NCI-H1417 (cell line): ENCODE data around the gene CLMN.

ENCODE experiments used
- DNase-seq, 3 experiments: peaks; one replicate each; lab custom pipeline; 2025; lab: John Stamatoyannopoulos, UW

The CLMN gene

DNA sequence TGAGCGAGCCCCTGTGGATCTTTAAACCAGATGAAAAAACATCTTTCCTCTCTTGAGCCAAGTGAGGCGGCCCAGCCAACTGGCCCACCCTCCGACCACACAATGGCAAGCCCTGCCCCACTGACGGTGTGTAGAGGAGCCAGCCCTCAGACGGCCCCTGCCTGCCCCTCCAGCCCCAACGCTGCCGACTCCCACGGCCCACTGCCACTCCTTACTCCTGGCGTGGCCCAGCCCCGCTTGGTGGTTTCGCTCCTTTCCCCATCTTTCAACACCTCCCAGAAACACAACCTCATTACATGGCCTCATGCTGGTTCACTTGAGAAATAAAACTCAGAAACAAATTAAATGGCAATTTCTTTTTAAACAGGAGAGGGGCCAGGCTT lies 81.8 kb downstream of the CLMN start:
- no peak for DNase-seq

DNA sequence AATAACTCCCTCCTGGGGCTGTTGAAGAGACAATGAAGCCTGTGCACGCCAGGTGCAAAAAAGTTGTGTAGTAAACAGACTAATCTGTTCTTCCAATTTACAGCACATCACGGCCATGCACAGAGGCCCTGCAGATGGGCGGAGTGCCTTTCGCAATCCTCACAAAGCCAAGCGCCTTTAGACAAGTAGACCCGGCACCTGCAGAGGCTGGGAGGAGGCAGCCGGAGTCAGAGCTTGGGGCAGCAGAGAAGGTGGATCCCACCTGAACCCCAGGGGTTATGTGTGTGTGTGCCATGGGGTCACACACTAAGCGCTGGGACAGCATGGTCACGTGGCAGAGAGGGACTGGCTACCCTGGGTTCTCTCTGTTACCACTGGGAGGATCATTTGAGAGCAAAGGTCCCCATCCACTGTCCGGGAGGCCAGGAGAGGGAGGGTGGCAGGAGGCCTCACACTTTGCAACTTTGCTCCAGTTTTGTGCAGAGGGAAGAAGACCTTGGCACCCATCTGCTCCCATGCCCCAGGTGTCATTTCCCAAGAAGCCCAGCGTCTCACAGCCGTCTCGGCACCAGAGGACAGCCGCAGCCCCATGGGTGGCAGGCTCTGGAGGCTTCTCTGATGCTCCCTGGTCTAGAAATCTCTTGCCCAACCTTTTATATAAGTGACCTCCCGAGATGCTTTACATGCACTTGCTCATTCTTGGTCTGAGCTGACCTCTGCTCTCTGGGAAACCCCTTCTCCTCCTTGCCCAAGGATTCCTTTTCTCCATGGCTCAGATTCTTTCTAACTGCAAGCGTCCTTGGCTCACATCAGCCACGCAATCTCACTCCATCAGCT lies 82.4 kb downstream of the CLMN start:
- DNase-seq = no peak

DNA sequence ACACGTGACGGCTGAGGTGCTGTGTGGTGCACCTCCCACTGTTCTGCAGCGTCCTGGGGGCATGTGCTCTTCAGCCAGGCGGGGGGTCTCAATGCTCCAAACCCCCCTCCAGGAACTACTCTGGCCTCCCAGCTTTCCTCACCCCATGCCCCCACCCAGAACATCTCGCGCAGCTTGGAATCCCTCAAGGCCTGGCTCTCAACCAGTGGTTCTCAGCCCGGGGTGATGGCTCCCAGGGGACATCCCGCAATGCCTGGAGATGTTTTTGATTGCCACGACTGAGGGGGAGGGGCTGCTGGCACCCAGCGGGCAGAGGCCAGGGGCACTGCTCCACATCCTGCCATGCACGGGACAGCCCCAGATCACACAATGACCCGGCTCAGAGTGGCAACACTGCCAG lies 83.5 kb downstream of the CLMN start:
- DNase-seq = no peak

DNA sequence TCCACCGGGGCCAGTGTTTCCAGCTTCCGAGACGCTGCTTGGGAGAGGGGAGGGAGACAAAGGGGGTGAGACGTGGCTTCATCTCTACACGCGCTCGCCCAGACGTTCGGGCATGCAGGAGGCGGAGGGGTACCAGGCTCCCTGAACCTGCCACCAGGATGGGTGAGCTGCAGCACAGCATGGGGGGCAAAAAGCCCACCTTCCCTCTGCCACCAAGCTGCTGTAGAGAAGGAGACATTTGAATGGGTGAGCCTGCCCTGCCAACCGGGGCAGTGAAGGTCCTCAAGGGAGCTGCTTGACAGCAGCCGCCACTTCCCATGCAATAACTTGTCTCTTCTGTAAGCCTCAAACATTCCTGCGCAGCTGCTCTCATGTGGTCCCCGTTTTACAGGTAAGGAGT lies 83.9 kb downstream of the CLMN start:
- no peak for DNase-seq

DNA sequence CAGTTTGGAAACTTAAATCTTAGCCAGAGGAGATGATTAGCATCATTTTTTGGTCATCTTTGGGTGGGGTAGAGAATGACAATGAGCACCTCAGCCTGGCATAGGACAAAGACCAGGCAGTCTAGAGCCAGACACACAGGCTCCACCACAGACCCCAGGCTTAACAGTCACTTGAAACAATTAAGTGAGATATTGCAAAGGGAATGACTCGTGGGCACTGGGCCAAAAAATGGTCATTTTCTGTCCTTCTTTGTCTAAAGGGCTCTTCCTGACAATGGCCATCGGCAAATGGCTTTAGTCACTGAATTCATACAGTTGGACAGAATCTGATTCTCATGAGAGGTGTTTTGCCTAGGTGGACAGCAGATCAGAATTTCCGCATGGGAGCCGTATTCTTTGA lies 84.4 kb downstream of the CLMN start:
- DNase-seq = no peak

DNA sequence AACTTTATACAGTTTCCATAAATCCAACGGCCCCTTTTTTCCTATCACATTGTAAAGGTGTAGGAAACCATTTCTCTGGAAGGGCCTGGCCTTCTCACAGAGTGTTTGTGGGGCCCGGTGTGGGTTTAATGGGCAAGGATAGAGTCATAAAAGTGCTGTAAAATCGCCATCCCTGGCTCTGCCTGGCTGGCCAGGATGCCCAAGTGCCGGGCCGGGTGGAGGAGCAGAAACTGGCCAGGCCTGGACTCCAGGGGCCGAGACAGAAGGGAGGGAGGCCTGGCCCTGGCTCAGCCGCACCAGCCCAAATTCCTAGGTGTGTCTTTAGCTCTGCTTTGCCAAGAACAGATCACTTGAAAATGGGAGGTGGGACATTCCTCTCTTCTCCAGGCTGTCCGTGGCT lies 85.3 kb downstream of the CLMN start:
- DNase-seq = no peak

DNA sequence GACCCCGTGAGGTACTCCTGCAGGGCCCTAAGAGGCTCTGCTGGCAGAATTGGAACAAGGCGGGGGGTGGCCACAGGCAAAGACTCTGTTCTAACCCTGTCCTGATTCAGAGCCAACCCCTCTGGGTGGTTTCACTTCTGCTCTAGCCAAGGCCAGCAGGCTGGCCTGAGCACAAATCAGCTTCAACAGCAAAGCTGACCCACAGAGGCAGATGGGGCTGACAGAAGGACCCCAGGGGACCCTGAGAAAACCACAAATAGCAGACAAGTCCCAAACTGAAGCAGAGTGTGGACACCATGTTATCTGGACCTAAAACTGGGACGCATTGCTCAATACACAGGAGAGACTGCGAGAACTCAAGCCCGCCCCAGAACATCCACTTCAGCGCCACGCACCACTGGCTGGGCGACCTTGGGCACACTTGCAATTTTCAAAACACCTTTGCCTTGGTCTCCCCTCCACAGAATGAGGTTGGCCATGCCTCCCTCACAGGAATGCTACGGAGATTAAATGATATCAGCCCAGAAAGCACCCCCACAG lies 85.9 kb downstream of the CLMN start:
- no peak for DNase-seq

DNA sequence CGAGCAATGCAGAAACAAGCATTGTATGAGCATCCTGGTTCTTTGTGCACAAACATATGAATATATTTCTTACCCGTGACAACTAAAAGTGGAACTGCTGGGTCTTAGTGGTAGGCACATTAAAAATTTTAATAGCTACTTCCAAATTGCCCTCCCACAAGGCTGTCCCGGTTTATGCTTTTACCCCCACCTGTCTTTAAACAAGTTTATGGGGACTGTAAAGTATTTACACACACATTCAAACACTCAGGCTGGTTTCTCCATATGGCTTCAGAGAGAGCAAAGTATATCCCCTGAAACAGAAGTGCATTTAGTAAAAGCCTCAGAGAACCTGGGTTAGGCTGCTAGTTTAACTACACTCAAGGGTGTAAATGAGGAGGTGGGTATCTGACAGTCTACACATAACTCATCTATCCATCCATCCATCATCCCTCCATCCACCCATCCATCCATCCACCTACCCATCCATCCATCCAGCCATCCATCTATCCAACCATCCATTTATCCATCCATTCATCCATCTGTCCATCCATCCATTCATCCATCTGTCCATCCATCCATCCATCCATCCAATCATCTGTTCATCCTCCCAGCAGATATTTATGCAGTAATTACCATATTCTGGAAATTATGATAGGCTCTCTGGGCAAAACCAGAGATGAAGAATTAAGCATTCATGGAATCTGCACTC lies 86.7 kb downstream of the CLMN start:
- DNase-seq = no peak

DNA sequence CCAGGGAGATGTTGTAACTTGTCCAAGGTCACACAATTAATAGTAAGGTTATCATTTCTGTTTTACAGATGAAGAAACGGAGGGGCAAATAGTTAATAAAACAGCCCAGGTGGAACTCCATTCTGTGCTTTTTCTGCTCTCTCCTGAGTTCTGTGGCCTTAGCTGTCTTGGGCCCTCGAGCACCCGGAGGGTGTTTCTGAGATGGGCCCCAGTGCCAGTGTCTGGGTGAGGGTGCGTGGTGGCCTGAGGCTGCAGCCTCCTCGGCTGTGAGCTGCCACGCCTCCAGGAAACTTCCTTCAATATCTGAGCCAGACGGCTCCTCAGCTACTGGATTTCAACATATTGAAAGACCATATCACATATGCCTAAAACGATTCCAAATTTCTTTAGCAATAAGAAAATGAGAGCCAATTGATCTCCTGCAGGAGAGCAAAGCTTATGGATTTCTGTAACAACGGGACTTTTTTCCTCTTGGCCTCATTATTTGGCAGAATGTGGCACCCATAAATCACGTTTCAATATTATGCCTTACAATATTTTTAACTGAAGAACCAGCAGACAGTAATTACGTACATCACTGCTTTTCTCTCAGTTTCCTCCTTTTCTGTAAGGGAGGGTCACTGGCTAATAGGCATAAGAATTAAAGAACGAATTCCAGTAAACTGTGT lies 87.6 kb downstream of the CLMN start:
- no peak for DNase-seq

DNA sequence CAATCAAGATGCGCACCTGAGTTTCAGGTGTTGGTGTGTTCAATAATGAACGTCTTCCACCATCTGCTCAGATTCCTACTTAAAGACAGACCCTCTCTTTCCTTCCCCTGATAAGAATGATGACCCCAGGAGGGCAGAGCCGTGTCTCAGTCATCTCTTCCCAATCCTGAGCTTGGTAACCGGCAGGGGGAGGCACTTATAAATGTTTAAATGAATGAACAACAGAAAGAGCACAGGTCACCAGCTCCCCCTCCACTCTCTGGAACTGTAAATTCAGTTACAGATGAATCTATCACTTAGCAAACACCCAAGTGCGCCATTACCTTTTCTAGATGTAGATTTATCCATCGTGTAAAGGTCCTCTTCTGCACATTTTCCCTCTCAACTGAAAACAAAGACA lies 90.0 kb downstream of the CLMN start:
- no peak for DNase-seq

DNA sequence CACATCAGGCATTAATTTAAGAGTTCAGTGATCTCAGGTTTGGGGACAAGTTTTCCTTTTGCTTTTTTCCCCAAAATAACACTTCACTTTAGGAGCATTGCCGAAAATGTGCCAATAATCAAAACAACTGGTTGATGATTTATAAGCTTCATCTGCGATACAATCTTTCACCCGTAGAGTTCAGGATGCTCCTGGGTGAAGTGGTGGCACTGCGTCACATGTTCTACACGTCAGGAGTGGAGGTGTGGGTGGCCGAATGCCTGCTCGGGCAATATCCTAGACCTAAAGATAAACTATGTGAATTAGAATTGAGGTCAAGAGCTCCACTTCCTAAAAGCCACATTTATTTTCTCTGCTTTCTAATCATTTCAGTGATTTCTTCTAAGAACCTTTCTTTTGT lies 91.5 kb downstream of the CLMN start:
- no peak for DNase-seq

DNA sequence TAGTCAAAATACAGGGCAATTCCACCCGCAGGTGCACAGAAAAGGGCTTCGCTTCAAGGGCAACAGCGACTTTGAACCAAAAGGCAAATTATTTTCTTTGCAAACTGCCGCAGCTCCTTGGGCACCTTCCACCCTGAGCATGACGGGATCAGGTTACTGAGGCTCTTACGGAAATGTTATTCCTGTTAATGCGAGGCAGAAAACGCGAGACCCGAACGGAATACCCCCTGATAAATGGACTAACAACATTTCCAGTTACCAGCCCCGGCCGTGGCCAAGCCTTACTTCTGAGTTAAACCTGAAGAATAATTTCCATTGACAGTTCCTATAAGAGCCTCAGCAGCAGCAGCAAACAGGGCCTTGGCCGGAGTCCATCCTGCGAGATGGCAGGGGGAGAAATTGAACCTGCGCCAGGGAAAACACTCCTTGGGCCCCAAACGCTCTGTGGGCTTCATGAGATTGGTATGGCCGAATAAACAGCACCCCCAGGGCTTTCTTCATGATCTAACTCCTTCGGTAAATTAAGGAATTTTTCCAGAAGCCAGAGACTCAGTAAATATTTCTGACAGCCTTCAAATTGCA lies 92.3 kb downstream of the CLMN start:
- DNase-seq = peak in 1 of 3 experiments; percentile 52

DNA sequence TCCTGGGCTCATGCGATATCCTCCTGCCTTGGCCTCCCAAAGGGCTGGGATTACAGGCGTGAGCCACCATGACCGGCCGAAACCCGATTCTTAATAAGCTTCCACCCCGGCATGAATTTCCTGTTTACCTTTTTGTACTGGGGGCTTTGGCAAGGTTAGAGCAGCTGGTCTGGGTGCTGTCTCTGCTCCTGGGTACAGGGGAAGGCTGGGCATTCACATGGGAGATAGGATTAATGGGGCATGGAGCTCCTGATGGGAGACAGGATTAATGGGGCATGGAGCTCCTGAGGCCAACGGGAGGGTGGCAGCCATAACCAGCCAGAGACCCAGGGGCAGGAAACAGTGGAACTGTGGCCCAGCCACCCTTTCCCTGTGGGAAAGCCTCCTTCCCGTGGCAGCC lies 92.9 kb downstream of the CLMN start:
- DNase-seq = peak in 1 of 3 experiments; percentile 52

DNA sequence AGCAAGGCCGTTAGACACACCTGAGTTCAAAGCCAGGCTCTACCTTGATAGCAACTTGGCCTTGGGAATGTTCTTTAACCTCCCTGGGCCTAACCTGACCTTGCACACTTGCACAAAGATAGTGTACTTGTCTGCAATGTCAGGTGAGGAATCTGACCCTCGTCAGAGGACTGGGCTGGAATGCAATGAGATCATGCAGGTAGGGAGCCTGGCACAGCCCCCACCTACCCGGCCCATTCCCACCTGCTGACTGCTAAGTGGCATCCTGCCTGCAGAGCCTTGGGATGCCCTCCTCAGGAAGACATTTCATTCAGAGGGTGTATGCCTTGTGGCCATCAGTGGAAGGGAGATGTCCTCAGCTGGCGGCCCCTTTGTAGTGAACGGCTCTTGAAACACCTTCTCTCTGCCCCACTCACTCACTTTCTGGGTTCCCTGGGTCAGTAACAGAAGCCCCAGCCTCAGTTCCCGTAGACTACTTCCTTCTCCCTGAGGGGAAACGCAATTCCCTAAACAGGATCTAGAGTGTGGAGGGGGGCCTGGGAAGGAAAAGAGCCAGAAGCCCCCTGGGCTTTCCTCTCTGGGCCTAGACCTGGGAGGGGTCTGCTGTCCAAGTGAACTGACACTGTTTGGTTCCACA lies 94.3 kb downstream of the CLMN start:
- DNase-seq = no peak

DNA sequence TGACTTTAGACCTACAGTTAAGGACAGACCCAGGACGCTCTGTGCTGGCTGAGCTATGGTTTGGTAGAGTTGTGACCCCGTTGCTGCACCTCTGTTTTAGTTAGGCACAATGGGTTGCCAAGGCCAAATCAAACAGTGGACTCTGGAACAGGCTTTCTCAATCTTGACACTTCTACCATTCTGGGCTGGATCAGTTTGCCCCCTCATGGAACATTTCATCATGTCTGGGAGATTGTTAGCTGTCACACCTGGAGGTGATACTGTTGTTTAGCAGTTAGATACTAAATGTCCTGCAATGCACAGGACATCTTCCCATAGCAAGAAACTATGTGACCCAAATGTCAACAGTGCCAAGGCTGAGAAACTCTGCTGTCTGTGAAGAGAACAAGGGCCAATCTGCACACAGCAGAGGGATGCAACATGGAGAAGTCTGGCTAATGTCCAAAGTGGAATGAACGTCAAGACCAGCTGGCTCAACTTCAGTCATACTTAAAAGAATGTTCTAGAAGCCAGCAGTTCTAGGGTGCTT lies 96.8 kb downstream of the CLMN start:
- no peak for DNase-seq

DNA sequence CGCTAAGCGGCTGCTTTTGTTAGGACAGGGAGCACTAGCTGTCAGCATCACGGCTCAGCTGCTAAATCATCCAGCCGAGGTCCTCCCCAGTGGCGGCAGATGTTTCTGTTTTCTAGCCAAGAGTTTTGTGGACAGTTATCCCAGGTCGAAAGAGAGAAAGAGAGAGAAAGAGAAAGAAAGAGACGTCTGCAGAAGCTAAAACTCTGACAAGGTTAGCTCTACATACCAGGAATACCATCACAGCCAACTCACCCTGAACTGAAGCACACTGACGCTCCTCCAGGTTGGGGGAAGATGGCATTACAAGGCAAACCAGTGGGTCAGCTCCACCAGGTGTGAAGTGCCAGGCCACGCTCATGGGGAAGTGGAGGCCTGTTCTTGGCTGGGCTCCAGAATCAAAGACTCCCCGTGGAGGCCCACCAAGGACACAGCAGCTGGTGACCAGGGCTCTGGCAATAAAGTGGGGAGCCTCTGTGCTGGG lies 97.5 kb downstream of the CLMN start:
- DNase-seq = peak in 1 of 3 experiments; percentile 32

DNA sequence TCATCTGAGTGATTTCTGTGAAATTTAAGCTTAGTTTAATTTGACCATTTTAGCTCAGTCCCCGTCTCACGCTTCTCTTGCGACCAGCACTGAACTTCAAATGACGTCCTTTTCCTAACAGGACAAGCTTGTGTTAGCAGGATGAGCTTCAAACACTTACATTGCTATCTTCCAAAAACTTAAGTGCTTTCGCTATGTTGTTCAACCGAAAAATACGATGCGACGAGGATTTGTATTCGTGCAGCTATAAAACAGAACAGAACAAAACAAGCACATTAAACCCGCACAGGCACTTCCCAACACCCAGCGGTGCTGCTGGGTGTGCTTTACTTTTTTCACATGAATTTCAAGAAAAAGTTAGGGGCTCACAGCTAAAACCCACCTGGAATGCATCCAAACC lies 98.2 kb downstream of the CLMN start:
- no peak for DNase-seq

DNA sequence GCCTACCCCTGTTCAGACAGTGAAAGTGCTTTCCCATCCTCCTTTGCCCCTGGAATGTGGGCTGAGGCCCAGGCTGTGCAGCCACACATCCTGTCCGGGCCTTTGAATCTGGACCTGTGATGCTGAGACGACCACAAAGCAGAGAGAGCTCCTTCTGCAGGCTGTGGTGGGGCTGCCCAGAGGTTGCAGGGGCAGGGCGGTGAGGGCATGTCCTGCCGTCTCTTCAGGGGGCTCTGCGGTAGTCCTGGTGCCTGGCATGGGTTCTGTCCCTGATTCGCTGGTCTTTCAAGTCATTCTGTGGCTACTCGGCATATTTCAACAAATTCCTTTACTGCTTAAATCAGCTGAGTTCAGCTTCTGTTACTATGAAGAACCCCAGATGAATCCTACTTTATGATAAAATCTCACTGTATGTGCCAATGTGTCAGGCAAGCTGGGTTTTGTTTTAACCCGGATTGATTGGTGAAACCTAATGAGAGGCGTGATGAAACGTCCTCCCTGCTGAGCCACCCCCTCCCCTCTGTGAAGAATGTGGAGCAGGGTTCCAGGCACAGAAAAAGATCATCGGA lies 99.0 kb downstream of the CLMN start:
- DNase-seq = no peak

DNA sequence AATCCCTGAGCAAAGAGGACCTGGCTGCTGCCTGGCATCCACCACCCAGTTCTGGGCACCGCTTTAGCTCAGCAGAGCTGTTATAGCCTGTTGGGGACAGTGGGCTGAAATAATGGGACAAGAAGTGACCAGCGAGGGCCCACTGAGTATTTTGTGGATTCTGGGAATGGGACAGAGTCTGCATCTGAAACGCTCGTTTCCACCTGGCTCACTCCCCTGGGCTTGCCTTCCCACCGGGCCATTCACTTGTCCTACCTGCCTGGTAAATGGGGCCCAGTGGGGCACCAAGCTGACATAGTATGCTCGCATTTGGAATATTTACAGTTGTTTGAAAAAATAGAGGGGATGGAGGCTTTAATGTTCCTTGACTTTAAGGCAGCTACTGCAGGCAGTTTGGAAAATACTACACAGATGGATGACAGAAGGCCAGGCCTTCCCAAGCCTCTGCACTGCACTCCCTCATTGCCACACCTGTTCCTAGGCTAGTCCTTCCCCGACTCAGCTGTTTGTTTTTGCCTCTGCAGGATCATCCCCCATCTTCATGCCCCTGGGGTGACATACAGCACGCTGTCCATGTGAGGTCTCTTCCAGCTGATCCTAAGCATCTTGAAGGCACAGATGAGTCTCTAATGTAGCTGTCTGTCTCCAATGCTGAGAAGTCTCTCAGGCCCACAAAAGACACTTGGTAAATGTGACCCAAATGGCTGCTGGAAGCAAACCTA lies 101.1 kb downstream of the CLMN start:
- no peak for DNase-seq

DNA sequence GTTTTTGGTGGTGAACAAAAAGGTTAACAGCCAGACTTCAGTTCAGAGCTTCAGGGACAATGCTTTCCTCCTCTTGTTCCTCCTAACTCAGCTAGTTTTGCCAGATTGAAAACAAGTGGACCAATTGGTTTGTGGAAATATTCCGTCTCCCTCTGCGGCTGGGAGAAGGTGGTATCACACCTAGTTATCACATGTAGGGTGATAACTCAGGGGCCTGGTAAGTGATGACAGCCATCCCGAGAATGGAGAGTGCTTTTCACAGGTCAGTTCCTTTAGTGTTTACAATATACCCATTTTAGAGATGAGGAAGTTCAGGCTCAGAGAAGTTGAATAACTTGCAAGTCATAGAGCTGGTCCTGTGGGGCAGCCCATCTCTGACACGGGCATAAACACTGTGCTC lies 101.7 kb downstream of the CLMN start:
- no peak for DNase-seq
